ENCODE data around the gene PDE6H. TPM values are rescaled to one million over a fixed set of nuclear protein-coding genes. Genes with fewer than 3 reads are reported as not detected.

PDE6H gene
- polyA plus RNA-seq, 2 of the 4 experiments (the other 2 are of a cell fraction), result not detected

DNA sequence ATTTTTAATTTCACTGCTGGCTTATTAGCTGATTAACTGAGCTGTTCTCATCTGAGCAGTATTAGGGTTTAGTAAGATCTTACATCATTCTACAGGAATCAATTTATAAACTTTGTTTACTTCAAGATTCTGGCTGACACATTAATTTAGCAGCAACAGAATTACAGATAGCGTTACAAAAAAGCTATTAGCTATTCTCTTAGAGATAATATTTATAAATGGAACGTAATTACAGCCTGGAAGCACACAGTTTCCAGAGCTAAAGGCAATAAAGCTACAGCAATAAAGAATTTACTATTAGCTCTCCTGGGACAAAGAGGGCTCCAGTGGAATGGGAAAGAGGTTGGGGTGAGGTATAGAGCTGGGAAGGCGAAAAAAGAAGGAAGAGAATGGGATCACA, 34.7 kb downstream of the PDE6H start (continued):
- TF ChIP-seq, protein P1, sequence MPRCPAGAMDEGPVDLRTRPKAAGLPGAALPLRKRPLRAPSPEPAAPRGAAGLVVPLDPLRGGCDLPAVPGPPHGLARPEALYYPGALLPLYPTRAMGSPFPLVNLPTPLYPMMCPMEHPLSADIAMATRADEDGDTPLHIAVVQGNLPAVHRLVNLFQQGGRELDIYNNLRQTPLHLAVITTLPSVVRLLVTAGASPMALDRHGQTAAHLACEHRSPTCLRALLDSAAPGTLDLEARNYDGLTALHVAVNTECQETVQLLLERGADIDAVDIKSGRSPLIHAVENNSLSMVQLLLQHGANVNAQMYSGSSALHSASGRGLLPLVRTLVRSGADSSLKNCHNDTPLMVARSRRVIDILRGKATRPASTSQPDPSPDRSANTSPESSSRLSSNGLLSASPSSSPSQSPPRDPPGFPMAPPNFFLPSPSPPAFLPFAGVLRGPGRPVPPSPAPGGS (IDR thresholded peaks at IDR 0.05), result no peak
- TF ChIP-seq CBX2 (IDR thresholded peaks at IDR 0.05; ENCODE audit: borderline replicate concordance, low read depth), result no peak

DNA sequence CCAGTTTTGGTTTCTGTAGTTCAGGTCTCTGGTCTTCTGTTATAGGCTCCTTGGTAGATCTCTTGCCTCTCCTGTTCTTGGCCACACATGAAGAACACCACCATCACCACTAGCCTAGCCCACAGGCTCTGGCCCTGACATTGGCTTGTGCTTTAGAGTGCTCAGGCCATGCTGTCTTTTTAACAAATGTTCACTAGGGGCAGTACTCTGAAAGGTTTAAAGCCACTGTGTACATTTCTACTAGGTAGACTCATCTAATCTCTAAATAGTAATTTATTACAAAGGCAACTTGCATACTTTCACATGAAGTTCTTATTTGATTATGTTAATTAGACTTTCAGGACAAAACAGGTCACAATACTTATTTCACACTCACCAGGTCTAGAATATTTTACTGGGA, 38.3 kb downstream of the PDE6H start:
- ChIA-PET CTCF (interaction anchor here (0.6 kb wide), 1 partner anchor 36 kb away, joined by 3 read pairs; no protein-coding TSS in a partner anchor), POLR2A (no interaction called here)
- ATAC-seq, result peak; percentile 84
- H3K4me2 ChIP-seq, result no peak overlapping the region
- TF ChIP-seq EHMT2 (IDR thresholded peaks at IDR 0.05; ENCODE audit: low read depth), result no peak
- no peak for TF ChIP-seq RAD21 (conservative IDR thresholded peaks at IDR 0.05 in 1 of 2, IDR thresholded peaks at IDR 0.05 in 1 of 2)
- TF ChIP-seq, protein P2, sequence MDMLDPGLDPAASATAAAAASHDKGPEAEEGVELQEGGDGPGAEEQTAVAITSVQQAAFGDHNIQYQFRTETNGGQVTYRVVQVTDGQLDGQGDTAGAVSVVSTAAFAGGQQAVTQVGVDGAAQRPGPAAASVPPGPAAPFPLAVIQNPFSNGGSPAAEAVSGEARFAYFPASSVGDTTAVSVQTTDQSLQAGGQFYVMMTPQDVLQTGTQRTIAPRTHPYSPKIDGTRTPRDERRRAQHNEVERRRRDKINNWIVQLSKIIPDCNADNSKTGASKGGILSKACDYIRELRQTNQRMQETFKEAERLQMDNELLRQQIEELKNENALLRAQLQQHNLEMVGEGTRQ (IDR thresholded peaks at IDR 0.05), result no peak
- TF ChIP-seq MAFK (IDR thresholded peaks at IDR 0.05; ENCODE audit: partially characterized antibody), result no peak
- no peak for TF ChIP-seq CEBPB (IDR thresholded peaks at IDR 0.05)
- no peak for TF ChIP-seq HEYL (CRISPR knock-in tag; IDR thresholded peaks at IDR 0.05)
- TF ChIP-seq TFCP2L1 (CRISPR knock-in tag; IDR thresholded peaks at IDR 0.05), result no peak
- TF ChIP-seq, protein P1 (IDR thresholded peaks at IDR 0.05), result no peak
- TF ChIP-seq, protein P3, sequence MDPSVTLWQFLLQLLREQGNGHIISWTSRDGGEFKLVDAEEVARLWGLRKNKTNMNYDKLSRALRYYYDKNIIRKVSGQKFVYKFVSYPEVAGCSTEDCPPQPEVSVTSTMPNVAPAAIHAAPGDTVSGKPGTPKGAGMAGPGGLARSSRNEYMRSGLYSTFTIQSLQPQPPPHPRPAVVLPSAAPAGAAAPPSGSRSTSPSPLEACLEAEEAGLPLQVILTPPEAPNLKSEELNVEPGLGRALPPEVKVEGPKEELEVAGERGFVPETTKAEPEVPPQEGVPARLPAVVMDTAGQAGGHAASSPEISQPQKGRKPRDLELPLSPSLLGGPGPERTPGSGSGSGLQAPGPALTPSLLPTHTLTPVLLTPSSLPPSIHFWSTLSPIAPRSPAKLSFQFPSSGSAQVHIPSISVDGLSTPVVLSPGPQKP (IDR thresholded peaks at IDR 0.05; ENCODE audit: low read depth, low read length), result no peak
- no peak for TF ChIP-seq KDM1A (IDR thresholded peaks at IDR 0.05; ENCODE audit: low read depth)
- TF ChIP-seq ZFP36 (IDR thresholded peaks at IDR 0.05; ENCODE audit: borderline replicate concordance, partially characterized antibody), result no peak
- no peak for TF ChIP-seq KDM5A (IDR thresholded peaks at IDR 0.05)
- TF ChIP-seq, protein P4, sequence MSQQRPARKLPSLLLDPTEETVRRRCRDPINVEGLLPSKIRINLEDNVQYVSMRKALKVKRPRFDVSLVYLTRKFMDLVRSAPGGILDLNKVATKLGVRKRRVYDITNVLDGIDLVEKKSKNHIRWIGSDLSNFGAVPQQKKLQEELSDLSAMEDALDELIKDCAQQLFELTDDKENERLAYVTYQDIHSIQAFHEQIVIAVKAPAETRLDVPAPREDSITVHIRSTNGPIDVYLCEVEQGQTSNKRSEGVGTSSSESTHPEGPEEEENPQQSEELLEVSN (IDR thresholded peaks at IDR 0.05; ENCODE audit: borderline replicate concordance, low read depth), result no peak
- TF ChIP-seq JUNB (IDR thresholded peaks at IDR 0.05), result no peak
- H3K9me3 ChIP-seq, result no peaks in the 10 kb centered on the region
- peak in 1 of 2 experiments; percentile 20 for DNase-seq (ENCODE audit: low read depth in 1 of 2, low spot score in 1 of 2)
- no peak overlapping the region for H3K27ac ChIP-seq
- H3K4me1 ChIP-seq, result no peaks in the 10 kb centered on the region
- no peak overlapping the region for H3K4me3 ChIP-seq
- FAIRE-seq, result no peak

DNA sequence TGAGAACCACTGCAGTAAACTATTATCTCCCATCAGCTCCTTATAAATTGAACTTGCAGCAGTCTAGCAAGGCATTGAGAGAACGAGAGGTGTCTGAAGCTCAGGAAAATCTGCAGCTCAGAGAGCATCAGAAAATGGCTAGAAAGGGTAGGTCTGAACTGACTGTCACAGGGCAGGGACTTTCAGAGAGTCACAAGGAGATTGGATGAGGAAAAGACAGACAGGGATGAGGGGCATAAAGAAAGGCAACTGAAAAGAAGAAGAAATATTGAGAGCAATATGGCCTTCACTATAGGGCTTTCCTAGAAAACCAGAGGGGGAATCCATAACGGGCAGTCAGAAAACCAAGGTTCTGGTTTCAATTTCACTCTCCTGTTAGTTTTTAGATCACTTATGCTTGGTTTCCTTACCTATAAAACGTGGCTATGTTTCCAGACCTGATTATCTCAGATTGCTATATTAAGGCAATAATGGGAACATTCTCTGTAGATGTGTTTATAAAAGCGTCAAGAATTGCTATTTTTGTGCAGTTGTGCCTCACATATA, 40.9 kb downstream of the PDE6H start:
- no peak overlapping the region for H3K27ac ChIP-seq
- H3K4me2 ChIP-seq, result no peak overlapping the region
- H3K9me3 ChIP-seq, result no peaks in the 10 kb centered on the region
- no peak for ATAC-seq
- ChIA-PET POLR2A (no interaction called here), CTCF (no interaction called here)
- no peak for FAIRE-seq
- H3K4me1 ChIP-seq, result no peaks in the 10 kb centered on the region
- 19% methylated on average over 4 of the region's 4 CpGs for WGBS (ENCODE audit: missing lambda C conversion rate)
- no peak for DNase-seq (ENCODE audit: low read depth in 1 of 2, low spot score in 1 of 2)
- H3K4me3 ChIP-seq, result no peak overlapping the region
- no peak for TF ChIP-seq TP53 (CRISPR knock-in tag; IDR thresholded peaks at IDR 0.05)
- TF ChIP-seq RCOR1 (IDR thresholded peaks at IDR 0.05; ENCODE audit: low read depth, low read length), result no peak
- TF ChIP-seq NPAS2 (CRISPR knock-in tag; IDR thresholded peaks at IDR 0.05; ENCODE audit: borderline replicate concordance), result no peak
- TF ChIP-seq, protein P4 (IDR thresholded peaks at IDR 0.05; ENCODE audit: borderline replicate concordance, low read depth), result no peak
- TF ChIP-seq NR3C1 (IDR thresholded peaks at IDR 0.05), result no peak
- no peak for TF ChIP-seq HOXB5 (CRISPR knock-in tag; IDR thresholded peaks at IDR 0.05)
- TF ChIP-seq TFCP2L1 (CRISPR knock-in tag; IDR thresholded peaks at IDR 0.05), result no peak
- TF ChIP-seq POLR2A (IDR thresholded peaks at IDR 0.05; ENCODE audit: low read length), result no peak
- TF ChIP-seq, protein P5, sequence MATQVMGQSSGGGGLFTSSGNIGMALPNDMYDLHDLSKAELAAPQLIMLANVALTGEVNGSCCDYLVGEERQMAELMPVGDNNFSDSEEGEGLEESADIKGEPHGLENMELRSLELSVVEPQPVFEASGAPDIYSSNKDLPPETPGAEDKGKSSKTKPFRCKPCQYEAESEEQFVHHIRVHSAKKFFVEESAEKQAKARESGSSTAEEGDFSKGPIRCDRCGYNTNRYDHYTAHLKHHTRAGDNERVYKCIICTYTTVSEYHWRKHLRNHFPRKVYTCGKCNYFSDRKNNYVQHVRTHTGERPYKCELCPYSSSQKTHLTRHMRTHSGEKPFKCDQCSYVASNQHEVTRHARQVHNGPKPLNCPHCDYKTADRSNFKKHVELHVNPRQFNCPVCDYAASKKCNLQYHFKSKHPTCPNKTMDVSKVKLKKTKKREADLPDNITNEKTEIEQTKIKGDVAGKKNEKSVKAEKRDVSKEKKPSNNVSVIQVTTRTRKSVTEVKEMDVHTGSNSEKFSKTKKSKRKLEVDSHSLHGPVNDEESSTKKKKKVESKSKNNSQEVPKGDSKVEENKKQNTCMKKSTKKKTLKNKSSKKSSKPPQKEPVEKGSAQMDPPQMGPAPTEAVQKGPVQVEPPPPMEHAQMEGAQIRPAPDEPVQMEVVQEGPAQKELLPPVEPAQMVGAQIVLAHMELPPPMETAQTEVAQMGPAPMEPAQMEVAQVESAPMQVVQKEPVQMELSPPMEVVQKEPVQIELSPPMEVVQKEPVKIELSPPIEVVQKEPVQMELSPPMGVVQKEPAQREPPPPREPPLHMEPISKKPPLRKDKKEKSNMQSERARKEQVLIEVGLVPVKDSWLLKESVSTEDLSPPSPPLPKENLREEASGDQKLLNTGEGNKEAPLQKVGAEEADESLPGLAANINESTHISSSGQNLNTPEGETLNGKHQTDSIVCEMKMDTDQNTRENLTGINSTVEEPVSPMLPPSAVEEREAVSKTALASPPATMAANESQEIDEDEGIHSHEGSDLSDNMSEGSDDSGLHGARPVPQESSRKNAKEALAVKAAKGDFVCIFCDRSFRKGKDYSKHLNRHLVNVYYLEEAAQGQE (IDR thresholded peaks at IDR 0.05), result no peak
- TF ChIP-seq, protein P6, sequence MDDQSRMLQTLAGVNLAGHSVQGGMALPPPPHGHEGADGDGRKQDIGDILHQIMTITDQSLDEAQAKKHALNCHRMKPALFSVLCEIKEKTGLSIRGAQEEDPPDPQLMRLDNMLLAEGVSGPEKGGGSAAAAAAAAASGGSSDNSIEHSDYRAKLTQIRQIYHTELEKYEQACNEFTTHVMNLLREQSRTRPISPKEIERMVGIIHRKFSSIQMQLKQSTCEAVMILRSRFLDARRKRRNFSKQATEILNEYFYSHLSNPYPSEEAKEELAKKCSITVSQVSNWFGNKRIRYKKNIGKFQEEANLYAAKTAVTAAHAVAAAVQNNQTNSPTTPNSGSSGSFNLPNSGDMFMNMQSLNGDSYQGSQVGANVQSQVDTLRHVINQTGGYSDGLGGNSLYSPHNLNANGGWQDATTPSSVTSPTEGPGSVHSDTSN (IDR thresholded peaks at IDR 0.05), result no peak
- TF ChIP-seq JUN (IDR thresholded peaks at IDR 0.05), result no peak

Data from A549 (cell line).